ENCODE measurements around the gene SLC39A9.
"Not testable (repeated sequence)": the region's sequence is repeated elsewhere in the genome, so short reads cannot be mapped to it uniquely, and the experiment has no call there.

SLC39A9 gene

GRCh38 chr14:69374235-69374634 lies 24.3 kb upstream of the SLC39A9 start:
- TF ChIP-seq HDGF (IDR thresholded peaks at IDR 0.05; ENCODE audit: borderline replicate concordance) (no peak), FOXA1 (IDR thresholded peaks at IDR 0.05) (no peak), NFRKB (IDR thresholded peaks at IDR 0.05) (no peak), L3MBTL2 (conservative IDR thresholded peaks at IDR 0.05) (no peak), CTBP1 (IDR thresholded peaks at IDR 0.05; ENCODE audit: borderline replicate concordance) (no peak), FOXM1 (IDR thresholded peaks at IDR 0.05; ENCODE audit: borderline replicate concordance) (no peak), SP1 (IDR thresholded peaks at IDR 0.05) (no peak), ELF4 (IDR thresholded peaks at IDR 0.05) (no peak)
- ChIA-PET CTCF (no interaction called here), POLR2A (no interaction called here)
- no peak for DNase-seq (ENCODE audit: extremely low spot score)

- CTCF ChIA-PET = no interaction called here
These were observed 23.3 kb upstream of the SLC39A9 start for GRCh38 chr14:69375182-69375581.

GRCh38 chr14:69375722-69376121 lies 22.8 kb upstream of the SLC39A9 start:
- DNase-seq (ENCODE audit: extremely low spot score) = no peak
- ChIA-PET CTCF (interaction anchor here (0.9 kb wide), 1 partner anchor 117 kb away, joined by 3 read pairs; no protein-coding TSS in a partner anchor), POLR2A (no interaction called here)
- TF ChIP-seq L3MBTL2 (conservative IDR thresholded peaks at IDR 0.05) = no peak
- TF ChIP-seq ELF4 (IDR thresholded peaks at IDR 0.05) = no peak
- TF ChIP-seq TARDBP (IDR thresholded peaks at IDR 0.05) = no peak
- no peak for TF ChIP-seq NFRKB (IDR thresholded peaks at IDR 0.05)
- TF ChIP-seq LEF1 (IDR thresholded peaks at IDR 0.05; ENCODE audit: borderline replicate concordance) = no peak
- no peak for TF ChIP-seq SUZ12 (IDR thresholded peaks at IDR 0.05)
- no peak for TF ChIP-seq ARNT (IDR thresholded peaks at IDR 0.05)
- no peak for TF ChIP-seq FOXK2 (IDR thresholded peaks at IDR 0.05)

More at GRCh38 chr14:69375182-69375581, 23.3 kb upstream of the SLC39A9 start:
- POLR2A ChIA-PET = no interaction called here
- DNase-seq (ENCODE audit: extremely low spot score) = no peak
- TF ChIP-seq SUZ12 (IDR thresholded peaks at IDR 0.05) (no peak), FOXK2 (IDR thresholded peaks at IDR 0.05) (no peak), CTBP1 (IDR thresholded peaks at IDR 0.05; ENCODE audit: borderline replicate concordance) (no peak), HDGF (IDR thresholded peaks at IDR 0.05; ENCODE audit: borderline replicate concordance) (no peak), LEF1 (IDR thresholded peaks at IDR 0.05; ENCODE audit: borderline replicate concordance) (no peak), BHLHE40 (IDR thresholded peaks at IDR 0.05; ENCODE audit: borderline replicate concordance) (no peak)

- ChIA-PET CTCF (interaction anchor here (0.9 kb wide), 2 partner anchors 84 to 116 kb away, joined by 3 read pairs; no protein-coding TSS in a partner anchor), POLR2A (no interaction called here)
- TF ChIP-seq NFRKB (IDR thresholded peaks at IDR 0.05) (no peak), ZNF384 (IDR thresholded peaks at IDR 0.05) (no peak), SUZ12 (IDR thresholded peaks at IDR 0.05) (no peak), FOXM1 (IDR thresholded peaks at IDR 0.05; ENCODE audit: borderline replicate concordance) (no peak), PKNOX1 (IDR thresholded peaks at IDR 0.05) (no peak), BHLHE40 (IDR thresholded peaks at IDR 0.05; ENCODE audit: borderline replicate concordance) (no peak), LEF1 (IDR thresholded peaks at IDR 0.05; ENCODE audit: borderline replicate concordance) (no peak), CTBP1 (IDR thresholded peaks at IDR 0.05; ENCODE audit: borderline replicate concordance) (no peak), HDGF (IDR thresholded peaks at IDR 0.05; ENCODE audit: borderline replicate concordance) (no peak), TARDBP (IDR thresholded peaks at IDR 0.05) (no peak), FOXA1 (IDR thresholded peaks at IDR 0.05) (no peak), SP1 (IDR thresholded peaks at IDR 0.05) (no peak), ELF4 (IDR thresholded peaks at IDR 0.05) (no peak)
- no peak for DNase-seq (ENCODE audit: extremely low spot score)
These were observed 22.1 kb upstream of the SLC39A9 start for GRCh38 chr14:69376439-69376838.

- POLR2A ChIA-PET = no interaction called here
- TF ChIP-seq L3MBTL2 (conservative IDR thresholded peaks at IDR 0.05) = no peak
- no peak for TF ChIP-seq ARNT (IDR thresholded peaks at IDR 0.05)
- no peak for TF ChIP-seq FOXA1 (IDR thresholded peaks at IDR 0.05)
- no peak for TF ChIP-seq SUZ12 (IDR thresholded peaks at IDR 0.05)
- no peak for TF ChIP-seq FOXM1 (IDR thresholded peaks at IDR 0.05; ENCODE audit: borderline replicate concordance)
- no peak for TF ChIP-seq SP1 (IDR thresholded peaks at IDR 0.05)
- no peak for TF ChIP-seq TARDBP (IDR thresholded peaks at IDR 0.05)
- no peak for TF ChIP-seq ZNF384 (IDR thresholded peaks at IDR 0.05)
- no peak for TF ChIP-seq ELF4 (IDR thresholded peaks at IDR 0.05)
- TF ChIP-seq HDGF (IDR thresholded peaks at IDR 0.05; ENCODE audit: borderline replicate concordance) = no peak
- no peak for TF ChIP-seq CTBP1 (IDR thresholded peaks at IDR 0.05; ENCODE audit: borderline replicate concordance)
- TF ChIP-seq LEF1 (IDR thresholded peaks at IDR 0.05; ENCODE audit: borderline replicate concordance) = no peak
- no peak for TF ChIP-seq NFRKB (IDR thresholded peaks at IDR 0.05)
- no peak for TF ChIP-seq PKNOX1 (IDR thresholded peaks at IDR 0.05)
- no peak for TF ChIP-seq BHLHE40 (IDR thresholded peaks at IDR 0.05; ENCODE audit: borderline replicate concordance)
- DNase-seq (ENCODE audit: extremely low spot score) = no peak
- CTCF ChIA-PET = no interaction called here
These were observed 20.2 kb upstream of the SLC39A9 start for GRCh38 chr14:69378274-69378673.

- CTCF ChIA-PET = no interaction called here
- POLR2A ChIA-PET = no interaction called here
- no peak for TF ChIP-seq SP1 (IDR thresholded peaks at IDR 0.05)
- no peak for TF ChIP-seq ZNF384 (IDR thresholded peaks at IDR 0.05)
- no peak for DNase-seq (ENCODE audit: extremely low spot score)
These were observed 11.2 kb upstream of the SLC39A9 start for GRCh38 chr14:69387311-69387710.

GRCh38 chr14:69391400-69391799 lies 7.1 kb upstream of the SLC39A9 start:
- CTCF ChIA-PET; DNase-seq (ENCODE audit: extremely low spot score): not testable (repeated sequence)
- POLR2A ChIA-PET = interaction anchor here (1.1 kb wide), 1 partner anchor 19 kb away, joined by 3 read pairs; no protein-coding TSS in a partner anchor

- CTCF ChIA-PET = no interaction called here
- no peak for DNase-seq (ENCODE audit: extremely low spot score)
- no peak for TF ChIP-seq SUZ12 (IDR thresholded peaks at IDR 0.05)
- no peak for TF ChIP-seq PKNOX1 (IDR thresholded peaks at IDR 0.05)
- TF ChIP-seq FOXA1 (IDR thresholded peaks at IDR 0.05) = no peak
- TF ChIP-seq LEF1 (IDR thresholded peaks at IDR 0.05; ENCODE audit: borderline replicate concordance) = no peak
- TF ChIP-seq HDGF (IDR thresholded peaks at IDR 0.05; ENCODE audit: borderline replicate concordance) = no peak
- no peak for TF ChIP-seq NFRKB (IDR thresholded peaks at IDR 0.05)
- TF ChIP-seq FOXK2 (IDR thresholded peaks at IDR 0.05) = no peak
- no peak for TF ChIP-seq SP1 (IDR thresholded peaks at IDR 0.05)
- TF ChIP-seq ARNT (IDR thresholded peaks at IDR 0.05) = no peak
- no peak for TF ChIP-seq ZNF384 (IDR thresholded peaks at IDR 0.05)
- no peak for TF ChIP-seq FOXM1 (IDR thresholded peaks at IDR 0.05; ENCODE audit: borderline replicate concordance)
- TF ChIP-seq BHLHE40 (IDR thresholded peaks at IDR 0.05; ENCODE audit: borderline replicate concordance) = no peak
- no peak for TF ChIP-seq ELF4 (IDR thresholded peaks at IDR 0.05)
- TF ChIP-seq L3MBTL2 (conservative IDR thresholded peaks at IDR 0.05) = no peak
- POLR2A ChIA-PET = no interaction called here
These were observed 6.0 kb upstream of the SLC39A9 start for GRCh38 chr14:69392481-69392880.
